GM10847 (cell line): ENCODE measurements around the gene METTL23.

Experiments
- POLR2A ChIP-seq: IDR thresholded peaks from 2 replicates; pipeline ENCODE4 v1.6.1; 2011; ENCODE audit not compliant: insufficient read length; ENCODE audit errors: extremely low read depth

Gene METTL23

GRCh38 chr17:76781056-76781982 is 54.7 kb downstream of the METTL23 start:
- TF ChIP-seq POLR2A = no peak

GRCh38 chr17:76783146-76783545 is 56.5 kb downstream of the METTL23 start:
- no peak for TF ChIP-seq POLR2A
